CD4-positive, CD25-positive, alpha-beta regulatory T cell (primary cell): ENCODE results near the gene PRIM2. TPM values are rescaled to one million over a fixed set of nuclear protein-coding genes. Genes with fewer than 3 reads are reported as not detected.
"Not testable (repeated sequence)": the region's sequence is repeated elsewhere in the genome, so short reads cannot be mapped to it uniquely, and the experiment has no call there.

Experiments used
- ATAC-seq, 2 donors: fragments of 150-1000 bp; cut with Tn5 transposase; one replicate each; pipeline ENCODE4 v1.10.0; 2021; ENCODE audit warnings: low read depth in 2 of 2, moderate number of reproducible peaks in 2 of 2, moderate library complexity in 1 of 2
- DNase-seq, 3 donors: peaks; one replicate each; pipeline versions ENCODE4 v3.0.0 to v3.0.0-alpha.2; 2012 to 2022; ENCODE audit warnings: mixed read lengths in 1 of 3
- H3K27ac ChIP-seq: one replicate; pipeline ENCODE4 v1.7.0; 2013; ENCODE audit warnings: mild to moderate bottlenecking, low read length; ENCODE audit not compliant: insufficient read depth, poor library complexity, severe bottlenecking
- H3K27me3 ChIP-seq: one replicate; pipeline ENCODE4 v1.7.0; 2013; ENCODE audit warnings: low read length; ENCODE audit not compliant: control insufficient read depth, insufficient read depth
- H3K36me3 ChIP-seq: one replicate; pipeline ENCODE4 v1.7.0; 2013; ENCODE audit warnings: mild to moderate bottlenecking, low read length, moderate library complexity; ENCODE audit not compliant: control insufficient read depth, insufficient read depth
- H3K4me1 ChIP-seq: 2 replicates; pipeline ENCODE4 v1.7.0; 2013; ENCODE audit warnings: mild to moderate bottlenecking, low read length; ENCODE audit not compliant: insufficient read depth, control insufficient read depth, poor library complexity, severe bottlenecking
- H3K4me3 ChIP-seq: one replicate; pipeline ENCODE4 v1.7.0; 2013; ENCODE audit warnings: low read depth, mild to moderate bottlenecking, low read length, moderate library complexity
- H3K9me3 ChIP-seq, 2 experiments: 1 replicate in 1 of 2; 2 replicates in 1 of 2; pipeline ENCODE4 v1.7.0; 2013; ENCODE audit warnings: low read length in 2 of 2, mild to moderate bottlenecking in 1 of 2, moderate library complexity in 1 of 2; ENCODE audit not compliant: control insufficient read depth in 2 of 2
- H3K27ac Mint-ChIP-seq, 3 donors: one replicate each; pipeline ENCODE4 v1.8.0; 2020 to 2022; ENCODE audit warnings: mild to moderate bottlenecking in 3 of 3, mixed read lengths in 3 of 3, moderate library complexity in 2 of 3
- H3K27me3 Mint-ChIP-seq: one replicate; pipeline ENCODE4 v1.8.0; 2022; ENCODE audit warnings: mild to moderate bottlenecking, mixed read lengths
- H3K36me3 Mint-ChIP-seq: one replicate; pipeline ENCODE4 v1.8.0; 2020; ENCODE audit warnings: mixed read lengths
- H3K4me1 Mint-ChIP-seq, 4 donors: one replicate each; pipeline ENCODE4 v1.8.0; 2020 to 2022; ENCODE audit warnings: mixed read lengths in 4 of 4, mild to moderate bottlenecking in 1 of 4
- H3K4me3 Mint-ChIP-seq, 4 donors: one replicate each; pipeline ENCODE4 v1.8.0; 2020 to 2022; ENCODE audit warnings: mild to moderate bottlenecking in 4 of 4, mixed read lengths in 4 of 4, moderate library complexity in 3 of 4
- H3K9me3 Mint-ChIP-seq, 7 donors: one replicate each; pipeline ENCODE4 v1.8.0; 2020 to 2022; ENCODE audit warnings: mixed read lengths in 7 of 7, mild to moderate bottlenecking in 3 of 7, moderate library complexity in 2 of 7
- polyA plus RNA-seq, 4 donors: library from polyadenylated mRNA; unstranded; fragments of 300-500 nt; fragmentation: Illumina TruSeq; gene quantifications; one replicate each; pipeline ENCODE4 v1.2.3, GENCODE V29; 2021
- total RNA-seq: library from RNA; stranded (reverse); gene quantifications from one replicate; pipeline ENCODE4 v1.2.3, GENCODE V29; 2022

The PRIM2 gene
- total and polyA plus RNA-seq, 5 donors from 2014 or later, result 11.5 to 19.5 (median 16.0) TPM

- not testable (repeated sequence) for H3K27me3 ChIP-seq, DNase-seq, H3K27ac ChIP-seq, H3K36me3 Mint-ChIP-seq, H3K4me3 Mint-ChIP-seq, ATAC-seq, H3K4me1 ChIP-seq, H3K4me3 ChIP-seq, H3K9me3 ChIP-seq, H3K36me3 ChIP-seq, H3K9me3 Mint-ChIP-seq, H3K27me3 Mint-ChIP-seq
- peak overlapping the region; percentile 32 to 88 (median 59) for H3K27ac Mint-ChIP-seq
- peaks cover 4 to 38% (median 17%) of the 10 kb centered on the region in 4 donors for H3K4me1 Mint-ChIP-seq
Measured at GRCh38 chr6:57368965-57369731, 51.7 kb downstream of the PRIM2 start.

- not testable (repeated sequence) for ATAC-seq, H3K9me3 ChIP-seq, H3K9me3 Mint-ChIP-seq, H3K4me3 Mint-ChIP-seq, H3K27ac Mint-ChIP-seq, H3K27me3 Mint-ChIP-seq, H3K27me3 ChIP-seq, H3K27ac ChIP-seq, H3K4me3 ChIP-seq, DNase-seq, H3K36me3 Mint-ChIP-seq, H3K4me1 ChIP-seq, H3K36me3 ChIP-seq
- peaks cover 4 to 36% (median 20%) of the 10 kb centered on the region in 4 donors for H3K4me1 Mint-ChIP-seq
Measured at GRCh38 chr6:57371779-57372178, 54.3 kb downstream of the PRIM2 start.

- H3K9me3 ChIP-seq, DNase-seq, ATAC-seq, H3K4me1 ChIP-seq, H3K27ac ChIP-seq, H3K36me3 ChIP-seq, H3K9me3 Mint-ChIP-seq, H3K4me3 ChIP-seq, H3K4me3 Mint-ChIP-seq, H3K27ac Mint-ChIP-seq, H3K27me3 ChIP-seq, H3K27me3 Mint-ChIP-seq: not testable (repeated sequence)
- peaks cover 13% of the 10 kb centered on the region for H3K36me3 Mint-ChIP-seq
- peaks cover 6 to 25% (median 15%) of the 10 kb centered on the region in 4 donors for H3K4me1 Mint-ChIP-seq
Measured at GRCh38 chr6:57374764-57375163, 57.3 kb downstream of the PRIM2 start.

GRCh38 chr6:57376083-57376482 is 58.7 kb downstream of the PRIM2 start:
- not testable (repeated sequence) for H3K4me3 Mint-ChIP-seq, H3K27ac Mint-ChIP-seq, H3K4me3 ChIP-seq, H3K9me3 Mint-ChIP-seq, H3K4me1 ChIP-seq, H3K36me3 ChIP-seq, H3K27ac ChIP-seq, ATAC-seq, DNase-seq, H3K27me3 ChIP-seq, H3K9me3 ChIP-seq, H3K27me3 Mint-ChIP-seq
- H3K4me1 Mint-ChIP-seq, result peaks cover 6 to 16% (median 15%) of the 10 kb centered on the region in 4 donors
- peaks cover 22% of the 10 kb centered on the region for H3K36me3 Mint-ChIP-seq

- H3K9me3 ChIP-seq, H3K27me3 ChIP-seq, H3K4me3 ChIP-seq, H3K27ac Mint-ChIP-seq, H3K4me3 Mint-ChIP-seq, H3K36me3 ChIP-seq, H3K27ac ChIP-seq, H3K4me1 ChIP-seq, ATAC-seq, H3K27me3 Mint-ChIP-seq, H3K9me3 Mint-ChIP-seq, DNase-seq: not testable (repeated sequence)
- H3K36me3 Mint-ChIP-seq, result peaks cover 28% of the 10 kb centered on the region
- H3K4me1 Mint-ChIP-seq, result peaks cover 9 to 20% (median 16%) of the 10 kb centered on the region in 4 donors
Measured at GRCh38 chr6:57389038-57389592, 71.7 kb downstream of the PRIM2 start.

GRCh38 chr6:57390818-57391217 is 73.4 kb downstream of the PRIM2 start:
- H3K4me3 ChIP-seq, H3K9me3 ChIP-seq, ATAC-seq, H3K27me3 Mint-ChIP-seq, H3K27ac Mint-ChIP-seq, DNase-seq, H3K27ac ChIP-seq, H3K4me1 ChIP-seq, H3K27me3 ChIP-seq, H3K4me3 Mint-ChIP-seq, H3K36me3 ChIP-seq: not testable (repeated sequence)
- Mint-ChIP-seq H3K4me1 (peaks cover 16 to 30% (median 27%) of the 10 kb centered on the region in 4 donors), H3K9me3 (peaks cover 3 to 16% (median 12%) of the 10 kb centered on the region in 7 donors), H3K36me3 (peaks cover 38% of the 10 kb centered on the region)

- not testable (repeated sequence) for H3K27ac Mint-ChIP-seq, H3K4me1 ChIP-seq, H3K9me3 ChIP-seq, DNase-seq, H3K4me3 ChIP-seq, H3K4me3 Mint-ChIP-seq, H3K27me3 Mint-ChIP-seq, ATAC-seq, H3K27me3 ChIP-seq, H3K27ac ChIP-seq, H3K36me3 ChIP-seq
- H3K4me1 Mint-ChIP-seq, result peaks cover 16 to 36% (median 29%) of the 10 kb centered on the region in 4 donors
- H3K36me3 Mint-ChIP-seq, result peaks cover 47% of the 10 kb centered on the region
- H3K9me3 Mint-ChIP-seq, result peaks cover 3 to 29% (median 17%) of the 10 kb centered on the region in 7 donors
Measured at GRCh38 chr6:57392047-57392446, 74.6 kb downstream of the PRIM2 start.

- H3K9me3 Mint-ChIP-seq, result not testable (repeated sequence)
Measured at GRCh38 chr6:57419341-57419740, 101.9 kb downstream of the PRIM2 start.

More at GRCh38 chr6:57419341-57419740, 101.9 kb downstream of the PRIM2 start:
- H3K4me3 Mint-ChIP-seq, H3K27ac Mint-ChIP-seq, H3K27ac ChIP-seq, DNase-seq, H3K27me3 ChIP-seq, H3K4me1 ChIP-seq, H3K36me3 ChIP-seq, ATAC-seq, H3K4me3 ChIP-seq, H3K27me3 Mint-ChIP-seq, H3K9me3 ChIP-seq: not testable (repeated sequence)
- Mint-ChIP-seq H3K4me1 (peaks cover 4 to 15% (median 9%) of the 10 kb centered on the region in 4 donors), H3K36me3 (peaks cover 30% of the 10 kb centered on the region)
